Mammary epithelial cell (primary cell): ENCODE measurements around the gene RNPEPL1.

ENCODE experiments used
- CTCF ChIP-seq, 2 donors: IDR thresholded peaks in 1 of 2; conservative IDR thresholded peaks in 1 of 2; 2 replicates each; pipeline ENCODE4 v1.5.1; 2011 to 2012; ENCODE audit warnings: inconsistent platforms in 2 of 2, low read length in 2 of 2, mild to moderate bottlenecking in 2 of 2, control low read depth in 1 of 2, low read depth in 1 of 2; ENCODE audit not compliant: insufficient read depth in 1 of 2; ENCODE audit errors: extremely low read depth in 1 of 2
- EZH2 ChIP-seq: IDR thresholded peaks from 2 replicates; pipeline ENCODE4 v1.6.1; 2012; ENCODE audit warnings: low read length, inconsistent platforms, borderline replicate concordance

- TF ChIP-seq CTCF (conservative IDR thresholded peaks at IDR 0.05 in 1 of 2, IDR thresholded peaks at IDR 0.05 in 1 of 2; ENCODE audit: extremely low read depth in 1 of 2, insufficient read depth in 1 of 2, low read depth in 1 of 2, low read length in 2 of 2) (peak; percentile 9 to 23), EZH2 (no peak)
Observed at GRCh38 chr2:240560480-240561324, 7.6 kb upstream of the RNPEPL1 start.
